ENCODE results near the gene ALOX15.
"Not testable (repeated sequence)": the region's sequence is repeated elsewhere in the genome, so short reads cannot be mapped to it uniquely, and the experiment has no call there.

Gene ALOX15

DNA sequence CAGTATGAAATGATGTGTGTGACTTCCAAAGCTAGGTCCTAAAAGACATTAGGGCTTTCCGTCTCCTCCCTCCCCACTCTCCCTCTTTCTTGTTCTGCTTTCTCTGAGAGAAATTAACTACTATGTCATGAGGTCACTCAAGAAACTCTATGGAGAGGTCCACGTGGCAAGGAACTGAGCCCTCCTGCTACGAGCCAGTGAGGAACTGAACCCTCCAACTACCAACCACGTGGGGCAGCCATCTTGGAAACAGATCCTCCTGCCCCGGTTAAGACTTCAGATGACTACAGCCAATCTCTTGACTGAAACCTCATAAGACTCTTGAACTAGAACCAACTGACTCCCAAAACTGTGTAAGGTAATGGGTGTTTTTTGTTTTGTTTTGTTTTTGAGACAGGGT, 4.2 kb upstream of the ALOX15 start:
- no peak for DNase-seq

DNA sequence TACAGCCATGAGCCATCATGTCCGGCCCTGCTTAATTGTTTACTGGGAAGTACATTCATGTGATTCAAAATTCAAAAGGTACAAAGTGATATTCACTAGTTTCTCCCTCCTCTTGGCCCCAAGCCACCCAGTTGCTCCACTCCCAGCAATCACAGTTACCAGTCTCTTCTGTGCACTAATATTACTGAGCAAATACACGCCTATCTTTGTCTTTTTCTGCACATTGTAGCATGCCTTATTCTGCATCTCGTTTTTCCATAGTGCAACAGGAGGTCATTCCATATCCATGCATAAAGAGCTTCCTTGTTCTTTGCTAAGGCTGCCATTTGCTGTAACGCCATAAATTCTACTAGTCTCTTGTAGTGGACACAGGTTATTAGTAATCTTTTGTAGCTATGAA, 2.2 kb upstream of the ALOX15 start:
- DNase-seq: no peak

DNA sequence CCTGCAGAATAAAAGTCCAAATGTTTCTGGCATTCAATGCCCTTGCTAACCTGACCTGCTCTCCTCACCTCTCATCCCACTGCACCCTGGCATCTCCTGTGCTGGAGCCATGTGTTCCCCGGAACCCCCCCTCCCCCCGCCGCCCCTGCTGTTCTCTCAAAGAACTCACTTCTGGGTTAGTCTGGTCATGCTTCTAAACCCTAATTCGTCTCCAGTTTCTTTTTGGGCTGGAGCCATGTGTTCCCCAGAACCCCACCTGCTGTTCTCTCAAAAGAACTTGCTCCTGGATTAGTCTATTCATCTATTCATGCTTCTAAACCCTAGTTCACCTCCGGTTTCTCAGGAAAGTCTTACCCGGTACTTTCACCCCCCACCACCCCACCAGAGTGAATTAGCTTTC, 808 bp upstream of the ALOX15 start:
- DNase-seq: no peak

DNA sequence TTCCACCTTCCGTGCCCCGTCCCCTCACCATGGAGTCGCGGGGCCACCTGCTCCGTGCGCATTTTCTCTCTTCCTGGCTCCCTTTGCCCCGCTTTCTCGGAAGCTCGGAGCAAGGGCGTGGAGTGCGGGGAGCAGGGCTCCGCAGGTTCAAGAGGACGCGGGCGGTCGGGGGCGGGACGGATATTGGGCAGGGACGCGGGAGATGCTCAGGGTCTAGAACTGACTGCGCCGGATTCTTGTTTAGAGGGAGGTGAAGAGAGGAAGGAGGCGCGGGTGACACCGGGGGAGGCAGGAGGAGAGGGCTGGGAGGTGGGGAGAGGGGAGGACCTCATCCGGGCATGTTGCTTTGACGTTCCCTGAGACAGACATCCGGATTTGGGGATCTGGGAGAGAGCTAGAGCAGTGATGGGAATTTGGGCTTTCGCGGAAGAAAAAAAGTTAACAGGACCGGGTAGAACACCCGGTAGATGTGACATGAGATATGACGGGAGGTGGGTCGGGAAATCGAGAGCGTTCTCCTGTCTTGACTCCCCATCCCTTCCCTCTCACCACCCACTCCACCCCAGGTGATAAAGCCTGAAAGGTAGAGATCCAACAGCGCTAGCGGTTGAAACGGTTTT, 799 bp downstream of the ALOX15 start:
- not testable (repeated sequence) for DNase-seq

DNA sequence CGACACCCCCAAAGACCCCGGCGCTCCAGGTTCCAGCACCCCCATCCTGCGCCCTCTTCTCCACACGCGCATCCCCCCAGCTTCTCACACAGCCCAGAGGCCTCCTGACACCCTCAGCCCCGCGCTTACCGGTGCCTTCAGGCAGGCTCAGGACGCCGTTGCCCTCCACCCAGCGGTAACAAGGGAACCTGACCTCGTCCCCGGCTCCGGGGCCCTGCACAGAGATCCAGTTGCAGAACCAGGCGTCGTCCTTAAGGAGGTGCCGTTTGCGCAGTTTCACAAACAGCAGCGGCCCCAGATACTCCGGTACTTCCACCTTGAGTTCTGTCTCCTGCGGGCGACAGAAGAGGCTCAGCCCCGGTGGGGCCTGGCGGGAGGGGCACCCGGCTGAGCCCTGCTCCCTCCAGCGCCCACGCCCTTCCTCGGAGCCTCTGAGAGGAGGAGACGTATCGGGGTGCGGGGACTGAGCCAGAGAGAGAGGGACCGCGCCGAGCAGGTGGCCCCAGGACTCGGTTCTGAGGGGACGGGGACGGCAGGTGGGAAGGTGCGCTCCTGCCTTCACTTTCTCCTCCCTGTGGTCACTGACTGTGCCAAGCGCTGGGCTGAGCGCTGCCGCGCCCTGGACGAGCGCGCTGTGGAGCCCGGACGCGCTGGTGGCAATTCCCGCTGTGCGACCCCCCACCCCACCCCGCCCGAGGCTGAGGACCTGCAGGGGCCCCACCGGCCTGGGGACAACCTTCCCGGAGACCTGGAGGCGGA, 2.0 kb downstream of the ALOX15 start:
- not testable (repeated sequence) for DNase-seq

DNA sequence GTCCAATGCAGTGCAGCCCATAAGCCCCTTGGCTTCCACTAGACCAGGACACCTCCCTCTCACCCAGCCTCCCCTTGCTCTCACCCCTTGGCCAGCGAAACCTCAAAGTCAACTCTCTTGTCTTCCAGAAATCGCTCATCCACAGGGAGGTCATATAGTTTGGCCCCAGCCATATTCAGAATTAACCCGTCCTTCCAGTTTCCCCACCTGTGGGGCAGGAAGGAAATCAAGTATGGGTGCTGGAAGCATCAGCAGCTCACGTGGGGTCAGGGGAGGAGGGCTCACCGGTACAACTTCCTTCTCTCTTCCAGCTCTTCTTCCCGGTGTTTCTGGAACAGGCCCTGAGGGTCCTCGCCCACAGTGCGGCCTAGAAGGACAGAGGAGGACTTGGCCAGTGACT, 2.7 kb downstream of the ALOX15 start:
- DNase-seq: not testable (repeated sequence)

DNA sequence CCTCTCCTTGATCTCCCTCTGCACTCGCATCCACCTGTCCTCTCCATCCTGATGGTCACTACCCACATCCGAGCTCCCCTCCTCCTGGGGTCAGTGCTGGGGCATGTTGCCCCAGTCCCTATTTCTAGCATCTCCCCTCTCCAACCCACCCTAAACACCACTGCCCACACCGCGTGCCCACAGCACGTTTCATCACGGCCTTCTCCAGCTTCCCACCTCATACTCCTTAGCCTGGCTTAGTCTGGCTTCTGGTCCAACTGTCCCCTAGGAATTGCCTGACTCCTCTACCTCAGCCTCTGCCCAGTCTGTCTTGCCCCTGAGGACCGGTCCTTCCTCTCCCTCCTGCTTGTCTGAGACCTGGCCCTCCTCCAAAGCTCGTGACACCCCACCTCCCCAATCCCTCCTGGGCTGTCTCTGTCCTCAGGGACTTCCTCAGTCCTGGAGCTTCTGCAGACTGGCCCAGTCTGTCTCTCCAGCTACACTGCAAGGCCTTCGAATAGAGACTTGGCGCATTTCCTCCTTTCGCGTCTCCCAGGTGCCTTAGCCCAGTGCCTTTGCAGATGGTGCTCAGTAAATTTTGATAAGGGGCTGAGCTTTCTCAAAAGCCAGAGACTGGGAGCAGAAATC, 4.9 kb downstream of the ALOX15 start:
- DNase-seq: no peak

DNA sequence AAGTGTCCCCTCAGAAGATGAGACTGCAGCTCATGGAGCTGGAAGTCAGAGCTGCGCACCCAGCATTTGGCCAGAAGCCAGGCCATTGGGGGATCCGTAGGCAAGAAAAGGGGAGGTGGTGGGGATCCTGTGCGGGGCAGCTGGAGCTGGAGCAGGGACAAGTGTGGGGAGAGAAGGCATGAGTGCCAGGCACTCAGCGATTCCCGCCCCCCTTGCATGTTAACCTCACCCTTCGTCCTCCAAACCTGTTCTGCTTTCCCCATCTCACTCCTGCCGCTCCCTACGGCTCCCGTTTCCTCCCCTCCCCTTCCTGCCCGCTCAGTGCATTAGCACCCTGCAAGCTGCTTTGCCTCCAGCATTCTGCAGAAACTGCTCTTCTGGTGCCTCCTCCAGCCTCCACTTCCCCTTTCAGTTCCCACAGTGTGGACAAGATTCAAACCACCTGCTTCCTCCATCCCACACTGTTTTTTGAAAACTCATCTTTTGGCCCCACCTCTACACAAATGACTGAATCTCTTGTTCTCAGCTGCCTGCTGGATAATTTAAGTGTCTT, 5.6 kb downstream of the ALOX15 start:
- DNase-seq: no peak

DNA sequence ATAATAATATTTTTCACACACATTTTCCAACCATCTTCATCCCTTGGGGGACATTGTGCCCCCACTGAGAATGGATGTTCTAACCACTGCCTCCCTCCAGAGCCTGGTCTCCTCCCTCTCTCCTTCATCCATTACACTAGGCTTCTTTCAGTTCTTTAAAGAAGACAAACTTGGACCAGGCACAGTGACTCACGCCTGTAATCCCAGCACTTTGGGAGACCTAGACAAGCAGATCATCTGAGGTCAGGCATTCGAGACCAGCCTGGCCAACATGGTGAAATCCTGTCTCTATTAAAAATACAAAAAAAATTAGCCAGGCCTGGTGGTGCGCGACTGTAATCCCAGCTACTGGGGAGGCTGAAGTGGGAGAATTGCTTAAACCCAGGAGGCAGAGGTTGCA, 6.5 kb downstream of the ALOX15 start:
- no peak for DNase-seq

DNA sequence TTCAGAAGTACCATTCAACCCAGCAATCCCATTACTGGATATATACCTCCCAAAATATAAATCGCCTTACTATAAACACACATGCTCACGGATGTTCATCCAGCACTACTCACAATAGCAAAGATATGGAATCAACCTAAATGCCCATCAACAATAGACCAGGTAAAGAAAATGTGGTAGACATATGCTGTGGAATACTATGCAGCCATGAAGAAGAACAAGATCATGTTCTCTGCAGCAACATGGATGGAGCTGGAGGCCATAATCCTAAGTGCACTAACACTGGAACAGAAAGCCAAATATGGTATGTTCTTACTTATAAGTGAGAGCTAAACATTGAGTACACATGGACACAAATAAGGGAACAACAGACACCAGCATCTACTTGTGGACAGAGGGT, 7.8 kb downstream of the ALOX15 start:
- DNase-seq: no peak

DNA sequence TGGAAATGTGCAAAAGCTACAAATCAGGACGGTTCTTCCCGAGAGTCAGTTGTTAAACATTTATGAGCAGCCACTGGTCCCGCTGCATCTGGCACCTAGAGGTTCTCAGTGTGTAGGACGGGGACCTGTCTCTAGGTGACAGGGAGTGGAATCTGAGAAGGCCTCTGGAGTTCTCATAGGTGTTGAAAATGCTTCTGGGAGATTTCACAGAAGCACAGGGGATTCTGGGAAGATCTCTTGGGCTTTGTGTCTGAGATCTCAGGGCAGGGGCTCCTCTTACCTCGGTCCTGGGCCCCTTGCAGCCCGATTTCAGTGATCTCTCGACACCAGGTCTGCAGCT, 8.9 kb downstream of the ALOX15 start:
- DNase-seq: no peak

DNA sequence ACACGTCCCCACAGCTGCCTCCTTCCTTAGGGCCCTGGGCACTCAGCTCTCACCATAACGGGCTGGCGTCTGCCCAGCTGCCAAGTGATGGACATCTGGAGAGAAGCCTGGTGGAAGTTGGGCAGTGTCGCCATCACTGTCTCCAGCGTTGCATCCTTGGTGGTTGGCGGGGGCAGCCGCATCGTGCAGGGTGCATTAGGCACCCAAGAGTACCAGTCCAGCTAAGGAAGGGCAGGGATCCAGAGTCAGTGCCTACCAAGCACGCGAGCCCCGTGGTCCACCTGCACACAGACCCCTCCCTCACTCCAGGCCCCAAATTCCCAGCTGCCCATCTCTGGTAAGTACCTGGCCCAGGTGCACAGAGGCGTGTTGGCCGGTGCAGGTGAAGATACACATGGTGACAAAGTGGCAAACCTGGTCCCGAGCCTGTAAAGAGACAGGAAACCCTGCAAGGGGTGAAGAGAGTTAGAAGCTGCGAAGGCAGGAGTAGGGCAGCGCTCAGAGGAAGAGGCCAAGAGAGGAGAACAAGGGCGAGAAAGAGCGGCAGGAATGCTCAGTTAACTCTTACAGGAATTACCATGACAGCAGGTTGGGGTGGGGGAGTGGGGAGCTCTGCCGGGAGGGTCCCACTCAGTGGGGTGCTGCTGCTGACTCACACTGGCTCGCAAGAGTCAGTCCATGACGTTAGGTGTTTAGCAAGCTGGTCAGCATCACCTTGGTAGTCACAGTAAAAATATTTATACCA, 9.5 kb downstream of the ALOX15 start:
- no peak for DNase-seq

DNA sequence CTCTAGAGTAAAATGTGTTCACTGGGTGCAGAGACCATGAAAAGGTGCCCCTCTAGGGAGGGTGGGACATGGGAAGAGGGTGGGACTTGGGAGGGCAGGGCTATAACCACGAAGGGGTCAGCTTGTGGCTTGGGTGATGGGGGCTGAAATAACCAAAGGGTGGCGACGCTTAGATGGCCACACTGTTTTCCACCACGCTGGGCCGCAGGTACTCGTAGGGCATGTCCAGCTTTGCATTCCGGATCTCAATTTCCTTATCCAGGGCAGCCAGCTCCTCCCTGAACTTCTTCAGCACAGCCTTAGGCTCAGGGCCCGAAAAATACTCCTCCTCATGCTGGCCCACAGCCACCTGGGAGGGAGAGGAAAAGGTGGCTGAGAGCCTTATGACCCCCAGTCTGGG, 10.0 kb downstream of the ALOX15 start:
- no peak for DNase-seq

DNA sequence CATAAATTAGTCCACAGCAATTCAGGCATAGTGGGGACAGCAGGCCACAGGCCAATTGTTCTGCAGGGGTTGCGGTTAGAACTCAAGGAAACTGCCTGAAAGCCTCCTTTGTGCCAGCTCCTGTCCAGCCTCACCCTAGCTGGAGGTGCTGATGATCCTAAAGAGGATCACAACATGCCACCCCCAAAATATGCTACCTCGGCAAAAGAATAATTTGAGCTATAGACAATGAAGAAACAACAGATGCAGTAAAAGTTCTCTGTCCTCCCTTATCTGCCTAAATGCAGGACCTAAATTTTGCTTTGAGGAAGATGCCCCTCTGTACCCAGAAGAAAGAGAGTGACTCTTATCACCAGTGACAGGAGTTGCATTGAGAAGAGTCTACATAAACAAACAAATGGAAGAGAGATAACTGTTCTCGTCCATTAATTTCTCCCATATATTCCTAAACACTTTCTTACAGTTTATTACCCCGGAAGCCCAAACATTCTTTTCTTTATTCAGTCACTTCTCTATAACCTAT, 14.7 kb downstream of the ALOX15 start:
- DNase-seq: no peak

DNA sequence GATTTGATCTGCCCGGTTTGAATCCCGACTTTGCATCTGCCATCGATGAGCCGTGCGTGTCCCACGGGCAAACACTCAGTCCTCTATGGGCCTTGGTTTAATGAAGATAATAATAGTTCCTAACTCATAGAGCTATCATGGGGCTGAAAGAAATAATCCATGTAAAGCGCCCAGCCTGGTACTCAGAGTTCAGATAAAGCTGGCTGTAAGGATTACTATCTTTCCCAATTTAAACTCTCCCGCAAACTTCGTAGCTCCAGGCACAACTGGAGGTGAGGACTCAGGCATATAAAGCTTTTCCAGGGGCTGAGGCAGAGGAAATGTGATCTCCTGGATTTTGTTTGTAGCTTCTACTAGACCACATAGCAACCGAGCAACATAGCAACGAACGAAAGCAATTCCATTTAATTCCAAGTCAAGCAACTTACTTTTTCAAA, 16.3 kb downstream of the ALOX15 start:
- DNase-seq: no peak

DNA sequence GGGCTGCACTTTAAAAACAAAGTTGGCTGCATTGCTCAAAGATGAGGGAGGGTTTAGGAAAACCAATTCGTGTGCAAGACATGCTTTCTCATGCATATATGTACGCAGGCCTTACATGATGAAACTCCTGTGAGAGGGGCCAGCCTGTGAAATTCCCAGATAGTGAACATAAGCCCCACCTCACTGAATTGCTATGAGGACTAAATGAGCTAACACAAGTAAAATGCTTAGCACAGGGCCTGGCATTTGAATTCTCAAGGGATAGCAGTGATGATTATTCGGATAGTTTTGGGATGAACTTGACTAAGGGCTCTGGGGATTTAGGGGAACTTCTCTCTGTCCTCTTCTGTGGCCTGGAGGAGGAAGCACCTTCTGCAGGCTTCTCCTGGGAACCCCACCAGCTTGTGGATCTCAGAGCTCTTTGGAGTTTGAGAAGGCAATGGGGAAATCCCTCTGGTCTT, 17.0 kb downstream of the ALOX15 start:
- not testable (repeated sequence) for DNase-seq

DNA sequence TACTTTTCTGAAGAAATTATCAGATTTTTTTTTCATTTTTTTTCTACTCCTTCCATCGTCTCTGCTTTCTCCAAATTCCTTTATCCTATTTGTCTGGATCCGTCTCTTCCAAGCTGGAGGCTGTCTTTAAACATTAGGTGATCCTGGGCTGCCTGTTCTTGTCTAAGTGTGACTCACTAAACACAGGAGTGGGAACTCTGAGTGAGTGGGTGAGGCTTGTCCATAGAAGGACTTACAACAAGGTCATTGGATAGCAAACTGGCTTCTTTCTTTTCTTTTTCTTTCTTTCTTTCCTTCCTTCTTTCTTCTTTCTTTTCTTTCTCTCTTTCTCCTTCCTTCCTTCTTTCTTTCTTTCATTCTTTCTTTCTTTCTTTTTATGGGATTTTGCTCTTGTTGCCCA, 18.2 kb downstream of the ALOX15 start:
- DNase-seq: no peak

DNA sequence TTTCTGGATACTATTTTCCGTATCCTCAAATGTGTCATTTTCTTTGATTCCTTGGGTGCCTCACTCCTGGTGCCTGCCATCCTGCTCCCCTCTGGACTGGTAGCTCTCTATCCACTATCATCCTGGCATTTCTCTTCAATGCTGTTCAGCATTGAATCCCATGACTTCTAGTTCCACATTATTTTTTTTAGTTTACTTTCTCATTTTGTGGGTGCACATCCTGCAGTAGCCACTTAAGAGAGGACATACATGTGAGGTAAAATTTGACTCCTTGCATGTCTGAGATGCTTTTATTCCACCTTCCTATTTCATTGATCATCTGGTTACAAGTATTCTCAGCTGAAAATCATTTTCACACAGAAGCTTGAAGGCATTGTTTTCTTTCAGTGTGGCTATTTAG, 19.1 kb downstream of the ALOX15 start:
- DNase-seq: no peak

DNA sequence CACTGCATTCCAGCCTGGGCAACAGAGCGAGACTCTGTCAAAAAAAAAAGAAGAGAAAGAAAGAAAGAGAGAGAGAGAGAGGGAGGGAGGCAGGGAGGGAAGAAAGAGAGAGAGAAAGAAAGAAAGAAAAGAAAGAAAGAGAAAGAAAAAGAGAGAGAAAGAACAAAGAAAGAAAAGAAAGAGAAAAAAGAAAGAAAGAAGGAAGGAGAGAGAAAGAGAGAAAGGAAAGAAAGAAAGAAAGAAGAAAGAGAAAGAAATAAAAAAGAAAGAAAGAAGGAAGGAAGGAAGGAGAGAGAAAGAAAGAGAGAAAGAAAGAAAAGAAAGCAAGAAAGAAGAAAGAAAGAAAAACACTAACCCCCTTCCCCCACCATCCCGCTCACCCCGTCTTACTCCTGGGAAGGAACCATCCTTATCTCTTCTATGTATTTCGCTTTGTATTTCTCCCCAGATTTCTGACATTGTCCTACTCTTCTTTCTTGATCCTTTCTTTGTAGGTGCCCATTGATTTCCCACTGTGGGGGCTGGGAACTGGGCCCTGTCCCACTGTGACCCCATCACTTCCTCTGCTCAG, 20.9 kb downstream of the ALOX15 start:
- no peak for DNase-seq

DNA sequence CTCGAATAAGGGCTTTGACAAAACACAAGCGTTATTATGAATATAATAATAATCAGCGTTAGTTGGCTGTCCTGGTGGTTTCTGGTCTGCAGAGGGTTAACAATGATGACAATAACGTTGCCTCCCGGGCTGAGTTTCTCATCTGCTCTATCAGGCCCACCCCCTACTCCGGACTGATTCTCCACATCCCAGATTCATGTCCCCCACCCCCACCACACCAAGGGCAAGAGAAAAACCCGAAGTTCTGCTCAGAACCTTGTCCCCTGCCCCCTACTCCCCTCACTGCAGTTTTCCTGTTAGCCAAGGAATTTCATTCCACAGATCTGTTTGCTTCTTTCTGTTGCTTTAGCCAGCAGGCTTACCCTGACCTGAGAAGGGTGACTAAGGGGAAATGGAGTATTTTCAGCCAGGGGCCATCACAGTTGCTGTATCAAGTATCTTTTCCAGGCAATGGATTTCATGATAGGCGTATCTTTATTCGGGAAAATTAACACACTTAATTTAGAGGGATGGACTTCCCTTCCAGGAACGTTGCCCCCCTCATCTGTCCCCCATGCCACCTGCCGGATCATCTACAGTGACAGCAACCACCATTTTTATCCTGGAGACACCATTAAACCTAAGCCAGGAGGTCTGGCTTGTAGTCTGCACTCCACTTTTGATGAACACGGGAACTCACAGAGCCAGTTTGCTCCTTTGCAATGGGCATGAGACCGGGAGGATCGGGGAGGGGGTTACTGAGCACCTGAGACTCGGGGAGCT, 23.7 kb downstream of the ALOX15 start:
- DNase-seq: no peak

DNA sequence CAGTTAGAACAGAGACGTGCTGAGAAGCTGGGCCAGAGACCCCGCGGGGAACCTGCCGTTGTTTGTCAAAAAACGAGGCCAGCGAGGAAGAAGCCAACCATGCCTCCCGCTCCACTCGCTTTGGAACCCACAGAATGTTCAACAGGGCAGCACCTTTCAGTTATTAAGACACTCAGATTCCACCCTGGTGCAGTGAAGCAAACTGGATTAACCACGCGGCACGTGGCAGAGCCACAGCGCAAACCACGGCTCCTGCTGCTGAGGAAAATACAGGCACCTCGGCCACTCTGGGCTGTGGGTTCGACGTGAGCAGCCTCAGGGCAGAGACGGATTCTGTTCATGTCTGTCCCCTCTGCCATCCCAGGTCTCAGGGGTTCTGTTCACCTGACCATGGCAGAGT, 24.4 kb downstream of the ALOX15 start:
- no peak for DNase-seq

DNA sequence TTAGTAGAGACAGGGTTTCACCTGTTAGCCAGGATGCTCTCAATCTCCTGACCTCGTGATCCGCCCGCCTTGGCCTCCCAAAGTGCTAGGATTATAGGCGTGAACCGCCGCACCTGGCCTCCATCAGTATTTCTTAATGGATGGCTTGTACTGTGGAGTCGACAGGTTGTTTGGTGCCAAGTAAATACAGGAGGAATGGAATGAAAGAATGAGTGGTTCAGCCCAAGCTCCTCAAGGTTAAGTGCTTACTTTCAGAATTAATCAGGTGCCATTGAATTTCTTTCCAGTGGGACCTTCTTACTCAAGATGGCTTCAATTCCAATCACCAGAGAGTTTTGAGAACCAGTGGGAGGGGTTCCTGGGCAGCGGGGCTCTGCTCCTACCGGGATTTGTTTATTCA, 25.0 kb downstream of the ALOX15 start:
- no peak for DNase-seq

Data from NCI-H1417 treated with DMSO at 0.1 percent for 48 hours (cell line).